Natural killer cell treated with Interleukin-12 subunit alpha and Interleukin-12 subunit beta and Interleukin-15 and Interleukin-18, amount 100 ng/mL, for 72 hours (primary cell): ENCODE results near the gene NOTUM. TPM values are rescaled to one million over a fixed set of nuclear protein-coding genes. Genes with fewer than 3 reads are reported as not detected.
"Not testable (repeated sequence)": the region's sequence is repeated elsewhere in the genome, so short reads cannot be mapped to it uniquely, and the experiment has no call there.

Experiments used
- ATAC-seq, 2 donors: fragments of 150-1000 bp; cut with Tn5 transposase in 1 of 2; sonication (Bioruptor Pico), chemical (Tn5 transposase) in 1 of 2; 2 replicates each; pipeline ENCODE4 v1.10.0; 2021
- DNase-seq: peaks from one replicate; pipeline ENCODE4 v3.0.0; 2022; ENCODE audit warnings: low spot score
- H3K27ac Mint-ChIP-seq, 2 donors: 1 replicate in 1 of 2; 2 replicates in 1 of 2; pipeline ENCODE4 v1.8.0; 2022; ENCODE audit warnings: mixed read lengths in 2 of 2, mild to moderate bottlenecking in 1 of 2, moderate library complexity in 1 of 2
- H3K27me3 Mint-ChIP-seq, 2 donors: 1 replicate in 1 of 2; 2 replicates in 1 of 2; pipeline ENCODE4 v1.8.0; 2022; ENCODE audit warnings: mixed read lengths in 2 of 2
- H3K36me3 Mint-ChIP-seq: one replicate; pipeline ENCODE4 v1.8.0; 2022; ENCODE audit warnings: mixed read lengths
- H3K4me1 Mint-ChIP-seq, 2 donors: 1 replicate in 1 of 2; 2 replicates in 1 of 2; pipeline ENCODE4 v1.8.0; 2022; ENCODE audit warnings: low read depth in 2 of 2, mixed read lengths in 2 of 2, mild to moderate bottlenecking in 1 of 2
- H3K4me3 Mint-ChIP-seq: one replicate; pipeline ENCODE4 v1.8.0; 2022; ENCODE audit warnings: mixed read lengths
- H3K9me3 Mint-ChIP-seq: 2 replicates; pipeline ENCODE4 v1.8.0; 2022; ENCODE audit warnings: mixed read lengths
- total RNA-seq, 2 donors: library from RNA; stranded (reverse); gene quantifications; one replicate each; pipeline ENCODE4 v1.2.3, GENCODE V29; 2022

Gene NOTUM
- total RNA-seq, 2 donors from 2014 or later: 0.17 TPM; not detected in 1

GRCh38 chr17:81991684-81992305 lies 30.8 kb upstream of the NOTUM start:
- DNase-seq: no peak
- no peaks in the 10 kb centered on the region for H3K36me3 Mint-ChIP-seq
- no peak overlapping the region for H3K27ac Mint-ChIP-seq
- H3K27me3 Mint-ChIP-seq: no peaks in the 10 kb centered on the region
- peaks cover 0 to 6% of the 10 kb centered on the region in 2 donors for H3K4me1 Mint-ChIP-seq
- no peak for ATAC-seq
- no peak overlapping the region for H3K4me3 Mint-ChIP-seq
- no peaks in the 10 kb centered on the region for H3K9me3 Mint-ChIP-seq

- no peak for DNase-seq
- H3K27me3 Mint-ChIP-seq: no peaks in the 10 kb centered on the region
- no peak for ATAC-seq
- H3K36me3 Mint-ChIP-seq: no peaks in the 10 kb centered on the region
- no peaks in the 10 kb centered on the region for H3K9me3 Mint-ChIP-seq
- H3K4me1 Mint-ChIP-seq: peaks cover 0 to 9% of the 10 kb centered on the region in 2 donors
- H3K4me3 Mint-ChIP-seq: no peak overlapping the region
- no peak overlapping the region for H3K27ac Mint-ChIP-seq
Observed at GRCh38 chr17:81990836-81991683, 30.1 kb upstream of the NOTUM start.

GRCh38 chr17:81987161-81987770 lies 26.3 kb upstream of the NOTUM start:
- peaks cover 0 to 13% of the 10 kb centered on the region in 2 donors for H3K4me1 Mint-ChIP-seq
- ATAC-seq (no peak), DNase-seq (no peak)
- no peak overlapping the region for H3K27ac Mint-ChIP-seq
- no peaks in the 10 kb centered on the region for H3K27me3 Mint-ChIP-seq
- no peaks in the 10 kb centered on the region for H3K9me3 Mint-ChIP-seq
- H3K4me3 Mint-ChIP-seq: no peak overlapping the region
- peaks cover 4% of the 10 kb centered on the region for H3K36me3 Mint-ChIP-seq

- Mint-ChIP-seq H3K36me3 (peaks cover 4% of the 10 kb centered on the region), H3K4me3 (no peak overlapping the region), H3K27me3 (no peaks in the 10 kb centered on the region), H3K9me3 (no peaks in the 10 kb centered on the region), H3K27ac (no peak overlapping the region), H3K4me1 (peaks cover 0 to 13% of the 10 kb centered on the region in 2 donors)
- DNase-seq: no peak
- no peak for ATAC-seq
Observed at GRCh38 chr17:81986606-81987005, 25.6 kb upstream of the NOTUM start.

GRCh38 chr17:81984773-81985410 lies 23.9 kb upstream of the NOTUM start:
- Mint-ChIP-seq H3K27me3 (no peaks in the 10 kb centered on the region), H3K4me1 (peaks cover 6 to 13% of the 10 kb centered on the region in 2 donors), H3K27ac (no peak overlapping the region), H3K36me3 (peaks cover 4% of the 10 kb centered on the region), H3K4me3 (no peak overlapping the region), H3K9me3 (no peaks in the 10 kb centered on the region)
- peak in 1 of 2 donors; percentile 28 for ATAC-seq
- DNase-seq: no peak

GRCh38 chr17:81983639-81984373 lies 22.8 kb upstream of the NOTUM start:
- ATAC-seq (no peak), DNase-seq (no peak)
- Mint-ChIP-seq H3K36me3 (peaks cover 4% of the 10 kb centered on the region), H3K4me1 (peaks cover 13 to 21% of the 10 kb centered on the region in 2 donors), H3K4me3 (no peak overlapping the region), H3K27ac (no peak overlapping the region), H3K9me3 (no peaks in the 10 kb centered on the region), H3K27me3 (no peaks in the 10 kb centered on the region)

GRCh38 chr17:81983011-81983638 lies 22.1 kb upstream of the NOTUM start:
- H3K27me3 Mint-ChIP-seq: no peaks in the 10 kb centered on the region
- peaks cover 4% of the 10 kb centered on the region for H3K36me3 Mint-ChIP-seq
- H3K27ac Mint-ChIP-seq: no peak overlapping the region
- no peaks in the 10 kb centered on the region for H3K9me3 Mint-ChIP-seq
- DNase-seq (no peak), ATAC-seq (no peak)
- H3K4me1 Mint-ChIP-seq: peaks cover 13 to 26% of the 10 kb centered on the region in 2 donors
- no peak overlapping the region for H3K4me3 Mint-ChIP-seq

- H3K36me3 Mint-ChIP-seq, DNase-seq, H3K27me3 Mint-ChIP-seq, ATAC-seq, H3K4me3 Mint-ChIP-seq, H3K9me3 Mint-ChIP-seq, H3K27ac Mint-ChIP-seq: not testable (repeated sequence)
- peaks cover 13 to 27% of the 10 kb centered on the region in 2 donors for H3K4me1 Mint-ChIP-seq
Observed at GRCh38 chr17:81981511-81981910, 20.5 kb upstream of the NOTUM start.

GRCh38 chr17:81980707-81981343 lies 19.8 kb upstream of the NOTUM start:
- Mint-ChIP-seq H3K4me1 (peaks cover 13 to 33% of the 10 kb centered on the region in 2 donors), H3K27me3 (no peaks in the 10 kb centered on the region), H3K4me3 (no peak overlapping the region), H3K36me3 (peaks cover 4% of the 10 kb centered on the region), H3K9me3 (no peaks in the 10 kb centered on the region), H3K27ac (no peak overlapping the region)
- ATAC-seq: no peak
- DNase-seq: no peak

- peak overlapping the region; percentile 12 for H3K4me3 Mint-ChIP-seq
- peaks cover 13 to 32% of the 10 kb centered on the region in 2 donors for H3K4me1 Mint-ChIP-seq
- no peak overlapping the region for H3K27ac Mint-ChIP-seq
- no peak for ATAC-seq
- H3K27me3 Mint-ChIP-seq: peaks cover 0 to 2% of the 10 kb centered on the region in 2 donors
- H3K9me3 Mint-ChIP-seq: no peaks in the 10 kb centered on the region
- DNase-seq: no peak
- peaks cover 2% of the 10 kb centered on the region for H3K36me3 Mint-ChIP-seq
Observed at GRCh38 chr17:81980122-81980521, 19.1 kb upstream of the NOTUM start.

GRCh38 chr17:81978524-81979298 lies 17.7 kb upstream of the NOTUM start:
- no peaks in the 10 kb centered on the region for H3K36me3 Mint-ChIP-seq
- H3K4me1 Mint-ChIP-seq: peaks cover 13 to 31% of the 10 kb centered on the region in 2 donors
- peak overlapping the region in 1 of 2 donors; percentile 51 for H3K27ac Mint-ChIP-seq
- peaks cover 5 to 7% of the 10 kb centered on the region in 2 donors for H3K27me3 Mint-ChIP-seq
- DNase-seq (no peak), ATAC-seq (no peak)
- H3K4me3 Mint-ChIP-seq: peak overlapping the region; percentile 69
- no peaks in the 10 kb centered on the region for H3K9me3 Mint-ChIP-seq
